Heart right ventricle (tissue), 16 donors: Measurements from ENCODE around the gene CYSRT1. TPM values are rescaled to one million over a fixed set of nuclear protein-coding genes. Genes with fewer than 3 reads are reported as not detected.

Source experiments
- ATAC-seq, 8 donors: fragments of 200-7000 bp; cut with Tn5 transposase; one replicate each; pipeline ENCODE4 v1.9.1; 2020; ENCODE audit warnings: mild to moderate bottlenecking in 8 of 8, moderate library complexity in 8 of 8, moderate number of reproducible peaks in 1 of 8
- DNase-seq, 2 donors: peaks; one replicate each; pipeline ENCODE4 v3.0.0-alpha.2; 2020
- H3K27ac ChIP-seq, 10 donors: fragments of 200-600 bp; sonication (generic) in 2 of 10; one replicate each; pipeline versions ENCODE4 v1.5.0 to v1.8.0; 2020 to 2022; ENCODE audit warnings: mild to moderate bottlenecking in 3 of 10
- H3K27me3 ChIP-seq, 7 donors: fragments of 200-600 bp; one replicate each; pipeline ENCODE4 v1.8.0; 2021 to 2022; ENCODE audit warnings: mild to moderate bottlenecking in 2 of 7
- H3K36me3 ChIP-seq, 9 donors: fragments of 200-600 bp; sonication (generic) in 1 of 9; one replicate each; pipeline versions ENCODE4 v1.5.0 to v1.8.0; 2020 to 2022; ENCODE audit warnings: mild to moderate bottlenecking in 2 of 9
- H3K4me1 ChIP-seq, 9 donors: fragments of 200-600 bp; sonication (generic) in 1 of 9; one replicate each; pipeline versions ENCODE4 v1.5.0 to v1.8.0; 2020 to 2022; ENCODE audit warnings: mild to moderate bottlenecking in 4 of 9
- H3K4me3 ChIP-seq, 10 donors: fragments of 200-600 bp; sonication (generic) in 2 of 10; one replicate each; pipeline versions ENCODE4 v1.5.0 to v1.8.0; 2020 to 2022; ENCODE audit warnings: mild to moderate bottlenecking in 7 of 10, moderate library complexity in 2 of 10
- H3K9me3 ChIP-seq, 11 donors: fragments of 200-600 bp in 10 of 11; sonication (generic) in 2 of 11; one replicate each; pipeline versions ENCODE4 v1.5.0 to v1.8.0; 2013 to 2022; ENCODE audit warnings: mild to moderate bottlenecking in 2 of 11, control low read depth in 1 of 11, moderate library complexity in 1 of 11
- WGBS, 2 donors: extraction: QIAGEN DNeasy Blood & Tissue Kit; methylation state at CpG; one replicate each; pipeline ENCODE4 v1.1.7; 2013; ENCODE audit warnings: inconsistent platforms in 1 of 2; 5-methylcytosine and 5-hydroxymethylcytosine counted together
- intact Hi-C, 10 donors: fragments of 100-400 bp; cut with DNase I; formaldehyde crosslinking; loops; one replicate each; pipeline versions ENCODE4 v1.11.1 to v1.14.2; 2022
- polyA plus RNA-seq, 2 donors: library from polyadenylated mRNA; stranded (reverse); fragments of 200-250 nt; gene quantifications; one replicate each; pipeline ENCODE4 v1.2.3, GENCODE V29; 2013
- total RNA-seq, 10 donors: library from RNA; stranded (reverse); fragmentation: NEBNext Ultra II Directional in 3 of 10; extraction: Animal tissue kit (Norgen Biotek cat#: 25700) in 3 of 10; gene quantifications; one replicate each; pipeline versions ENCODE4 v1.2.1 to v1.2.4, GENCODE V29; 2021 to 2023
- TF ChIP-seq, protein P1 (sequence below), 9 donors: fragments of 200-600 bp; sonication (generic) in 2 of 9; IDR thresholded peaks; one replicate each; pipeline versions ENCODE4 v1.5.0 to v1.8.0; 2021 to 2022; ENCODE audit warnings: antibody characterized with exemption in 9 of 9, mild to moderate bottlenecking in 5 of 9, moderate library complexity in 1 of 9
- donor health status: Arrhythmogenic right ventricular cardiomyopathy.
- donor health status: ischemic (EF 13 %, LVEDD 7.1; RV severe dilation, severe dysfunction).
- donor health status: healthy with polysubstance abuse.
- donor health status: DM: no; HTN: yes; CAD: no.
- donor health status: DM: no; HTN: no; CAD: no.
- donor health status: ischemic (EF 25% LVEDD 6.9; RV normal size, moderate dysfunction).
- donor health status: ischemic (EF 25% LVEDD 5.7; RV mildly dilated, moderate dysfunction).
- donor health status: healthy.
- donor health status: DM: yes; HTN: yes; CAD: no.
- donor health status: Ischemic cardiomyopathy.
- donor health status: ischemic (EF 35%, LVEDD 5.7; RV mildly dilated, moderate dysfunction).
- donor health status: nonischemic (EF 11% LVEDD 7.7; RV severe dilation, severe dysfunction).
- donor health status: DM: yes; HTN: yes; CAD: no.
- donor health status: PGD.
- donor health status: ischemic (EF 29% LVEDD 5.4; RV normal size, mild dysfunction).
- donor health status: nonischemic (EF 23%, LVEDD 6.1; RV moderate dilation, normal function).

The CYSRT1 gene
- total and polyA plus RNA-seq, 12 donors: 0.19 to 0.71 (median 0.37) TPM; not detected in 4

DNA sequence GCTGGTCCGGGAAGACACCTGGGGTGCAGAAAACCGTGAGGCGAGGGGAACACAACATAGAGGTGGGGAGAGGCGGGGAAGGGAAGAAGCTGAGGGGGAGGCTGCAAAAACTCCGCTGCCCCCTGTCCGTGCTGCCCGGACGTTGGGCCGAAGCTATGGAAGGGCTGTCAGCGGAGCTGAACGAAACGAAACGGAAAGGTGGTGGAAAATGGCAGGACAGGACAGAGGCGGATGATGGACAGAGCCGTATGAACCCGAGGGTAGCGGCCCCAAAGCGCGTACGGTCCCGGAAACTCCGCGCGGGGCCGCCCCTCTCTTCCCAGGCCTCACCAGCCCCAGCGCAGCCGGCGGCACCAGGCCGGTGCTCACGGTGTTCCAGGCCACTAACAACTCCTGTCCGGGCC is 36.9 kb upstream of the CYSRT1 start:
- TF ChIP-seq, protein P1, sequence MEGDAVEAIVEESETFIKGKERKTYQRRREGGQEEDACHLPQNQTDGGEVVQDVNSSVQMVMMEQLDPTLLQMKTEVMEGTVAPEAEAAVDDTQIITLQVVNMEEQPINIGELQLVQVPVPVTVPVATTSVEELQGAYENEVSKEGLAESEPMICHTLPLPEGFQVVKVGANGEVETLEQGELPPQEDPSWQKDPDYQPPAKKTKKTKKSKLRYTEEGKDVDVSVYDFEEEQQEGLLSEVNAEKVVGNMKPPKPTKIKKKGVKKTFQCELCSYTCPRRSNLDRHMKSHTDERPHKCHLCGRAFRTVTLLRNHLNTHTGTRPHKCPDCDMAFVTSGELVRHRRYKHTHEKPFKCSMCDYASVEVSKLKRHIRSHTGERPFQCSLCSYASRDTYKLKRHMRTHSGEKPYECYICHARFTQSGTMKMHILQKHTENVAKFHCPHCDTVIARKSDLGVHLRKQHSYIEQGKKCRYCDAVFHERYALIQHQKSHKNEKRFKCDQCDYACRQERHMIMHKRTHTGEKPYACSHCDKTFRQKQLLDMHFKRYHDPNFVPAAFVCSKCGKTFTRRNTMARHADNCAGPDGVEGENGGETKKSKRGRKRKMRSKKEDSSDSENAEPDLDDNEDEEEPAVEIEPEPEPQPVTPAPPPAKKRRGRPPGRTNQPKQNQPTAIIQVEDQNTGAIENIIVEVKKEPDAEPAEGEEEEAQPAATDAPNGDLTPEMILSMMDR (IDR thresholded peaks at IDR 0.05): no peak
- ATAC-seq (peak in 3 of 8 donors; percentile 1 to 9 (median 7)), DNase-seq (no peak)
- peak overlapping the region; percentile 94 to 100 (median 98) for H3K27ac ChIP-seq
- intact Hi-C loops: loop anchor here (1.0 to 10.0 kb wide), 7 partner anchors 17 to 53 kb away; partner anchors contain the start of genes RNF208 (in 5 of the 10), CYSRT1 (in 2 of the 10), GRIN1 (in 2 of the 10) and NDOR1 (in 1 of the 10)
- no peaks in the 10 kb centered on the region for H3K9me3 ChIP-seq
- WGBS, 2 donors: 0% methylated on average over 27 to 31 of the region's 31 CpGs
- H3K4me3 ChIP-seq: peak overlapping the region; percentile 75 to 99 (median 98)
- H3K27me3 ChIP-seq: no peaks in the 10 kb centered on the region
- peaks cover 28 to 60% (median 45%) of the 10 kb centered on the region in 9 donors for H3K4me1 ChIP-seq
- H3K36me3 ChIP-seq: peaks cover 0 to 67% (median 31%) of the 10 kb centered on the region in 9 donors

DNA sequence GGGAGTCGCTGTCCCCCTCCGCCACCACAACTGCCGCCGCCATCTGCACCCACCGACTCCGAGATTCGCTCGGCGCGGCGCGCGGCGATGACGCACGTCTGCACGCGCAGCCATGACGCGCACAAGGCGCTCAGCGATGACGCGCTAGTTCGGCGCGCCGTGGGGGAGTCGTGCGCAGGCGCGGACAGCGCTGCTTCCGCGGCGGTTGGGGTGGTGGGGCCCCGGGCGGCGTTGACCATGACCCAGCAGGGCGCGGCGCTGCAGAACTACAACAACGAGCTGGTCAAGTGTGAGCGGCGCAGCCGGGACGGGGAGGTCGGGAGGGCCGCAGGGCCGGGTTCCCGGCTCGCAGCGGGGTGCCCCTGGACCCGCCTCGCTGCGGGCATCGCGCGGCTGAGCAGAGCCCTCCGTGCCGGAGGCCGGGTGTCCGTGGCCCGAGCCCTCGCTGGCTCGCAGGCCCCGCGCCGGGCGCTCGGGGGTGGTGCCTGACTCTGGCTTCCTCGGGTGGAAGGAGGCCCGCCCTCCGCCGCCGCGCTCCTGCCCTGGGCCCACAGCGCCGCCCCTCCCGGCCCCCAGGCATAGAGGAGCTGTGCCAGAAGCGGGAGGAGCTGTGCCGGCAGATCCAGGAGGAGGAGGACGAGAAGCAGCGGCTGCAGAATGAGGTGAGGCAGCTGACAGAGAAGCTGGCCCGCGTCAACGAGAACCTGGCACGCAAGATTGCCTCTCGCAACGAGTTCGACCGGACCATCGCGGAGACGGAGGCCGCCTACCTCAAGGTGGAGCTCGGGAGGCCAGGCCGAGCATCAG is 36.3 kb upstream of the CYSRT1 start, which contains the start of the genes ANAPC2 and SSNA1:
ANAPC2 (minus strand) TSS at position 71 of the 807 bp plus-strand sequence; CDS start at position 43, 28 bp downstream.
SSNA1 (plus strand) TSS at position 187 of the 807 bp plus-strand sequence; CDS start at position 238, 51 bp downstream.
- peak within 1 kb of the TSS; percentile 75 to 99 (median 98) for H3K4me3 ChIP-seq
- no peaks in the 10 kb centered on the region for H3K9me3 ChIP-seq
- peak; percentile 90 to 96 for DNase-seq
- intact Hi-C loops: loop anchor here (1.0 to 10.0 kb wide), 7 partner anchors 17 to 54 kb away; partner anchors contain the start of genes RNF208 (in 5 of the 10), CYSRT1 (in 2 of the 10), GRIN1 (in 2 of the 10) and NDOR1 (in 1 of the 10)
- ATAC-seq: peak; percentile 88 to 95 (median 91)
- H3K4me1 ChIP-seq: peaks cover 28 to 62% (median 47%) of the 10 kb centered on the region in 9 donors
- H3K36me3 ChIP-seq: peaks cover 0 to 61% (median 25%) of the 10 kb centered on the region in 9 donors
- H3K27me3 ChIP-seq: no peaks in the 10 kb centered on the region
- TF ChIP-seq, protein P1 (IDR thresholded peaks at IDR 0.05): peak in 6 of 9 donors; percentile 9 to 52 (median 39)
- peak within 1 kb of the TSS; percentile 94 to 100 (median 98) for H3K27ac ChIP-seq
- WGBS, 2 donors: 0% methylated on average over 94 to 98 of the region's 98 CpGs

DNA sequence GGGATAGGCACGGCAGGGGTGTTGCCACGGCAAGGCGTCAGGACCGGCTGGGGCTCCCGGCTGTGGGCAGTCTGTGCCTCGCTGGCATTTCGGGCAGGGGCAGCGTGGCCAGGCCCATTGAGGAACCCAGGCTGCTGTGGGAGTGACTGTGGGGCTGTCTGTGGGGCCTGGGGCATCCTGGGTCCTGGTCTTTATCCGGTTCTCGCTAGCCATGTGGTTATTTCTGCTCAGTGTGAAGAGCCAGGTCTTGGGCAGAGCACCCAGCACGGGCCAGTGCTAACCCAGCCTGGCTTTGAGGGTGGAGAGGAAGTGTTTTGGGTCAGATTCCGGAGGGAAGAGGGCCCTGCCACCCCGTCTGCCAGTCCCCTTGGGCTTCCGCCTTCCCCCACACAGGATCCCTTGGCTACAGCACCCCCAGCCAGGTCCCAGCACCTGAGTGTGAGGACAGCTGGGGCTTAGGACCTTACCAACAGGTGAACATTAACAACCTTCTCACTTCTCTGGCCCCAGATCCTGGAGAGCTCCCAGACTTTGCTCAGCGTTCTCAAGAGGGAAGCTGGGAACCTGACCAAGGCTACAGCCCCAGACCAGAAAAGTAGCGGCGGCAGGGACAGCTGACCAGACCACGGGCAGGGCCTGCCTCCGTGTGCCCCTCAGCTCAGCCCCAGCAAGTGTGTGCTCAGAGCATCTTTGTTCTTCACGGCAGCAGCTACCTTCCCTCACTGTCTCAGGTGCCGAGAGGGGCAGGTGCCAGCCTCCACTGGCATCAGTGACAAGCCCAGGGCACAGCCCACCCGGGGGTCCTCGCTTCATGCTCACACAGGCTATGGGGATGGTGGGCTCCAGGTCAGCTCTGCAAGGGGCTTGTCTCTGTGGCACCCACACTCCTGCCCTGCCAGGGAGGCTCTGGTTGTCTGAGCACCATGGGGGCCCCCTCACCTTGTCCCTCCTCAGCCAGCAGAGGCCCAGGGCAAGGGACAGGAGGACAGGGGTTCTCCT is 35.4 kb upstream of the CYSRT1 start:
- TF ChIP-seq, protein P1 (IDR thresholded peaks at IDR 0.05): no peak

More for the DNA sequence above, 35.4 kb upstream of the CYSRT1 start:
- ATAC-seq: peak in 3 of 8 donors; percentile 1 to 33 (median 1)
- WGBS, 2 donors: 24 to 30% methylated on average over 23 of the region's 23 CpGs
- H3K36me3 ChIP-seq: peaks cover 0 to 57% (median 22%) of the 10 kb centered on the region in 9 donors
- peak overlapping the region; percentile 75 to 99 (median 98) for H3K4me3 ChIP-seq
- no peaks in the 10 kb centered on the region for H3K9me3 ChIP-seq
- intact Hi-C loops: loop anchor here in 9 of 10 donors (2.0 to 10.0 kb wide), 5 partner anchors 33 to 55 kb away; partner anchors contain the start of genes RNF208 (in 5 of the 9), CYSRT1 (in 3 of the 9), GRIN1 (in 2 of the 9) and RNF224 (in 2 of the 9)
- no peak for DNase-seq
- H3K27ac ChIP-seq: peak overlapping the region; percentile 94 to 100 (median 98)
- peaks cover 28 to 71% (median 47%) of the 10 kb centered on the region in 9 donors for H3K4me1 ChIP-seq
- no peaks in the 10 kb centered on the region for H3K27me3 ChIP-seq
